Osteoblast (primary cell): Measurements from ENCODE around the gene CD101. TPM values are rescaled to one million over a fixed set of nuclear protein-coding genes. Genes with fewer than 3 reads are reported as not detected.

Experiments
- DNase-seq: peaks from one replicate; pipeline ENCODE4 v3.0.0; 2011; ENCODE audit warnings: low spot score, mixed read lengths; ENCODE audit not compliant: insufficient read length; ENCODE audit errors: missing footprints
- H2AFZ ChIP-seq: 2 replicates; pipeline ENCODE4 v1.6.0; 2011; ENCODE audit warnings: mild to moderate bottlenecking, low read length
- H3K27ac ChIP-seq: 2 replicates; pipeline ENCODE4 v1.5.1; 2011; ENCODE audit warnings: mild to moderate bottlenecking, low read depth, low read length, moderate library complexity
- H3K27me3 ChIP-seq: 2 replicates; pipeline ENCODE4 v1.6.0; 2012; ENCODE audit warnings: mild to moderate bottlenecking, control low read depth, inconsistent platforms, low read length, moderate library complexity; ENCODE audit not compliant: insufficient read depth
- H3K36me3 ChIP-seq: 2 replicates; pipeline ENCODE4 v1.5.1; 2011; ENCODE audit warnings: mild to moderate bottlenecking, low read length, control low read depth, moderate library complexity; ENCODE audit not compliant: insufficient read depth
- H3K4me1 ChIP-seq: 2 replicates; pipeline ENCODE4 v1.5.1; 2011; ENCODE audit warnings: mild to moderate bottlenecking, low read length, control low read depth, moderate library complexity; ENCODE audit not compliant: insufficient read depth
- H3K4me2 ChIP-seq: 2 replicates; pipeline ENCODE4 v1.6.0; 2011; ENCODE audit warnings: mild to moderate bottlenecking, low read length; ENCODE audit not compliant: insufficient read depth
- H3K4me3 ChIP-seq: fragments of 200-600 bp; sonication (generic); 3 replicates; pipeline ENCODE4 v1.5.1; 2012; ENCODE audit warnings: mild to moderate bottlenecking, low read length, inconsistent platforms; ENCODE audit not compliant: insufficient read depth
- H3K79me2 ChIP-seq: 2 replicates; pipeline ENCODE4 v1.6.0; 2012; ENCODE audit warnings: mild to moderate bottlenecking, low read length, control low read depth, inconsistent platforms; ENCODE audit not compliant: insufficient read depth
- H3K9me3 ChIP-seq: 2 replicates; pipeline ENCODE4 v1.5.1; 2011; ENCODE audit warnings: low read depth, low read length, control low read depth
- H4K20me1 ChIP-seq: 2 replicates; pipeline ENCODE4 v1.6.0; 2012; ENCODE audit warnings: mild to moderate bottlenecking, low read length, control low read depth; ENCODE audit not compliant: insufficient read depth
- CTCF ChIP-seq: IDR thresholded peaks from 2 replicates; pipeline ENCODE4 v1.5.1; 2011; ENCODE audit warnings: mild to moderate bottlenecking, low read depth, low read length, moderate library complexity; ENCODE audit errors: extremely low read depth
- total RNA-seq: library from RNA; depleted of rRNA; stranded (reverse); fragments of >200 nt; gene quantifications from 2 replicates; pipeline ENCODE4 v1.2.3, GENCODE V29; 2012

The CD101 gene
- total RNA-seq, 1 donor, result under 0.01 TPM

GRCh38 chr1:117067533-117068370 is 66.2 kb downstream of the CD101 start:
- Histone ChIP-seq H4K20me1 (no peaks in the 10 kb centered on the region), H3K27ac (no peak overlapping the region), H3K4me3 (no peak overlapping the region), H2AFZ (no peak overlapping the region), H3K4me1 (no peaks in the 10 kb centered on the region), H3K36me3 (no peaks in the 10 kb centered on the region), H3K9me3 (no peaks in the 10 kb centered on the region), H3K79me2 (no peaks in the 10 kb centered on the region), H3K27me3 (no peaks in the 10 kb centered on the region), H3K4me2 (no peak overlapping the region)
- peak; percentile 54 for DNase-seq
- TF ChIP-seq CTCF, result peak; percentile 91

GRCh38 chr1:117068580-117068979 is 67.0 kb downstream of the CD101 start:
- no peak overlapping the region for H2AFZ ChIP-seq
- H3K4me3 ChIP-seq, result no peak overlapping the region
- no peak for DNase-seq
- no peaks in the 10 kb centered on the region for H3K9me3 ChIP-seq
- H4K20me1 ChIP-seq, result no peaks in the 10 kb centered on the region
- H3K27me3 ChIP-seq, result no peaks in the 10 kb centered on the region
- no peak overlapping the region for H3K27ac ChIP-seq
- H3K4me1 ChIP-seq, result no peaks in the 10 kb centered on the region
- H3K4me2 ChIP-seq, result no peak overlapping the region
- H3K79me2 ChIP-seq, result no peaks in the 10 kb centered on the region
- no peaks in the 10 kb centered on the region for H3K36me3 ChIP-seq
- TF ChIP-seq CTCF, result no peak

DNA sequence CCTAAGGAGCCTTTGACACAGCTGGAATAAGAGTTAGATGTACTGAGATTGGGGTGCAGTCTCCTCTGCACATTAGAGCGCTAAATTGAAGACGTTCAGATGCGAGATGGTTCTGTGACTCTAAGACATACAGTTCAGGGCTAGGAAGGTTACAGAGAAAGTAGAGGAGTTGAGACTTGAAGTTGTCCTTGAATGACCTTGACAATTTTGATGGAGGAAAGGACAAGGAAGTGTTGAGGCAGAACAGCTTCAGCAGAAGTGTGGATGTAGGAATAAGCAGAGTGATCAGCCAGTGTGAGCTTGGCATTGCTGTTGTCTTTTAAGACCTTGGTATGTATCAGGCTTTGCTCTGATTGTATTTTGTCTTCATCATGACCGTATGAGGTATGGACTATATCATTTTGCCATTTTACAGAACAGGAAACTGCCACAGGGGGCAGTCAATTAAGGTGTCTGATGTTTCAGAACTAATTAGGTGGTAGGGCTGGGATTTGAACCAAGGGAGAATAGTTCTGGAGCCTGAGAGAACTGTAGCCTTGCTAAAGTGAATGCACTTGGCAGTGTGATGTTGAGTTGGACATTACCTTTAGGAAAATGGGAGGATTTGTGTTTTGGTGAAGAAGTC is 67.8 kb downstream of the CD101 start:
- no peak overlapping the region for H3K4me3 ChIP-seq
- H3K9me3 ChIP-seq, result no peaks in the 10 kb centered on the region
- H3K4me2 ChIP-seq, result no peak overlapping the region
- DNase-seq, result no peak
- no peaks in the 10 kb centered on the region for H3K27me3 ChIP-seq
- H3K27ac ChIP-seq, result peak overlapping the region; percentile 32
- no peak overlapping the region for H2AFZ ChIP-seq
- no peaks in the 10 kb centered on the region for H4K20me1 ChIP-seq
- no peaks in the 10 kb centered on the region for H3K36me3 ChIP-seq
- no peaks in the 10 kb centered on the region for H3K79me2 ChIP-seq
- no peaks in the 10 kb centered on the region for H3K4me1 ChIP-seq
- no peak for TF ChIP-seq CTCF

DNA sequence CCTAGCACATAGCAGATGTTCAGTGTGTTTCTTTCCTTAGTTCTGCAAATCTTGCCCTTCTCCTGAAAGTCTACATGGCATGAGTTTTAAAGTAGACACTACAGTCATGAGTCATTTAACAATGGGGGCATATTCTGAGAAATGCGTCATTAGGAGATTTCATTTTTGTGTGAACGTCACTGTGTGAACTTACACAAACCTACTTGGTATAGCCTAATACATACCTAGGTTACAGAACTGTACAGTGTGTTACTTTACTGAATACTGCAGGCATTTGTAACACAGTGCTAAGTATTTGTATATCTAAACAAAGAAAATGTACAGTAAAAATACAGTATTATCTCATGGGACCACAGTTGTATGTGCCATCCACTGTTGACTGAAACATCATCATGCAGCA is 68.6 kb downstream of the CD101 start:
- Histone ChIP-seq H3K9me3 (no peaks in the 10 kb centered on the region), H3K79me2 (no peaks in the 10 kb centered on the region), H3K4me3 (no peak overlapping the region), H3K36me3 (peaks cover 3% of the 10 kb centered on the region), H3K4me1 (no peaks in the 10 kb centered on the region), H3K27me3 (no peaks in the 10 kb centered on the region), H3K27ac (no peak overlapping the region), H2AFZ (no peak overlapping the region), H3K4me2 (no peak overlapping the region), H4K20me1 (no peaks in the 10 kb centered on the region)
- DNase-seq, result no peak
- no peak for TF ChIP-seq CTCF
